CD4-positive, alpha-beta memory T cell (primary cell): ENCODE data around the gene PPP1R12C. TPM values are rescaled to one million over a fixed set of nuclear protein-coding genes. Genes with fewer than 3 reads are reported as not detected.

Experiments used
- CTCF ChIA-PET: fragments of 350-600 bp; sonication (Branson Sonifier 250); formaldehyde crosslinking; loops from one replicate; lab custom pipeline; 2021; ENCODE audit warnings: inconsistent platforms; ENCODE audit not compliant: partially characterized antibody; lab: Charles Lee
- POLR2A ChIA-PET: fragments of 350-600 bp; sonication (Branson Sonifier 250); formaldehyde crosslinking; loops from one replicate; lab custom pipeline; 2021; ENCODE audit not compliant: partially characterized antibody; lab: Charles Lee
- DNase-seq, 5 donors: peaks; one replicate each; pipeline versions ENCODE4 v3.0.0 to v3.0.0-alpha.2; 2020 to 2022; ENCODE audit warnings: mixed read lengths in 1 of 5
- H3K27ac ChIP-seq: one replicate; pipeline ENCODE4 v1.7.0; 2013; ENCODE audit warnings: low read depth, low read length
- H3K27me3 ChIP-seq: 2 replicates; pipeline ENCODE4 v1.7.0; 2013; ENCODE audit warnings: mild to moderate bottlenecking, low read length, moderate library complexity; ENCODE audit not compliant: insufficient read depth
- H3K36me3 ChIP-seq: 2 replicates; pipeline ENCODE4 v1.7.0; 2013; ENCODE audit warnings: mild to moderate bottlenecking, low read length, moderate library complexity; ENCODE audit not compliant: insufficient read depth
- H3K4me1 ChIP-seq: 2 replicates; pipeline ENCODE4 v1.7.0; 2013; ENCODE audit warnings: mild to moderate bottlenecking, low read length, moderate library complexity; ENCODE audit not compliant: insufficient read depth
- H3K4me3 ChIP-seq, 2 donors: one replicate each; pipeline ENCODE4 v1.7.0; 2013; ENCODE audit warnings: low read length in 2 of 2, mild to moderate bottlenecking in 1 of 2
- H3K9me3 ChIP-seq, 2 donors: one replicate each; pipeline ENCODE4 v1.7.0; 2013; ENCODE audit warnings: low read length in 2 of 2, control low read depth in 1 of 2; ENCODE audit not compliant: control insufficient read depth in 1 of 2
- H3K27ac Mint-ChIP-seq, 7 donors: one replicate each; pipeline ENCODE4 v1.8.0; 2020 to 2021; ENCODE audit warnings: mixed read lengths in 7 of 7, mild to moderate bottlenecking in 6 of 7, inconsistent platforms in 3 of 7, moderate library complexity in 3 of 7
- H3K27me3 Mint-ChIP-seq, 2 donors: one replicate each; pipeline ENCODE4 v1.8.0; 2020 to 2021; ENCODE audit warnings: mixed read lengths in 2 of 2
- H3K36me3 Mint-ChIP-seq, 2 donors: one replicate each; pipeline ENCODE4 v1.8.0; 2020 to 2021; ENCODE audit warnings: mixed read lengths in 2 of 2, inconsistent platforms in 1 of 2, mild to moderate bottlenecking in 1 of 2
- H3K4me1 Mint-ChIP-seq, 4 donors: one replicate each; pipeline ENCODE4 v1.8.0; 2020 to 2021; ENCODE audit warnings: mixed read lengths in 4 of 4, mild to moderate bottlenecking in 1 of 4
- H3K4me3 Mint-ChIP-seq, 8 donors: one replicate each; pipeline ENCODE4 v1.8.0; 2020 to 2021; ENCODE audit warnings: mixed read lengths in 8 of 8, mild to moderate bottlenecking in 7 of 8, moderate library complexity in 6 of 8, inconsistent platforms in 3 of 8
- H3K9me3 Mint-ChIP-seq, 8 donors: one replicate each; pipeline ENCODE4 v1.8.0; 2020 to 2021; ENCODE audit warnings: mixed read lengths in 8 of 8, mild to moderate bottlenecking in 5 of 8, inconsistent platforms in 3 of 8, moderate library complexity in 1 of 8
- intact Hi-C: fragments of 100-400 bp; cut with micrococcal nuclease; formaldehyde crosslinking; loops from one replicate; pipeline ENCODE4 v1.15.1; 2023
- polyA plus RNA-seq, 2 donors: library from polyadenylated mRNA; unstranded; fragments of 300-500 nt; fragmentation: Illumina TruSeq; gene quantifications; one replicate each; pipeline ENCODE4 v1.2.3, GENCODE V29; 2021
- total RNA-seq, 2 experiments: library from RNA; stranded (reverse); gene quantifications; one replicate each; pipeline ENCODE4 v1.2.3, GENCODE V29; 2021

Gene PPP1R12C
- total and polyA plus RNA-seq, 4 experiments from 2014 or later: 1.4 to 165 (median 87.1) TPM

GRCh38 chr19:55146078-55146704 lies 28.8 kb upstream of the PPP1R12C start:
- Mint-ChIP-seq H3K4me3 (no peak overlapping the region), H3K4me1 (peaks cover 3 to 6% (median 6%) of the 10 kb centered on the region in 4 donors), H3K9me3 (no peaks in the 10 kb centered on the region), H3K27me3 (peaks cover 29 to 46% of the 10 kb centered on the region in 2 donors), H3K36me3 (no peaks in the 10 kb centered on the region), H3K27ac (no peak overlapping the region)
- peak in 2 of 5 donors; percentile 17 to 28 for DNase-seq
- intact Hi-C loops: no loop called here
- no peak overlapping the region for H3K27ac ChIP-seq
- no peak overlapping the region for H3K4me3 ChIP-seq
- POLR2A ChIA-PET: no interaction called here
- H3K9me3 ChIP-seq: no peaks in the 10 kb centered on the region
- peaks cover 18% of the 10 kb centered on the region for H3K27me3 ChIP-seq
- no peaks in the 10 kb centered on the region for H3K36me3 ChIP-seq
- CTCF ChIA-PET: interaction anchor here (1.5 kb wide), 1 partner anchor 358 kb away, joined by 4 read pairs; no protein-coding TSS in a partner anchor
- peaks cover 3% of the 10 kb centered on the region for H3K4me1 ChIP-seq

DNA sequence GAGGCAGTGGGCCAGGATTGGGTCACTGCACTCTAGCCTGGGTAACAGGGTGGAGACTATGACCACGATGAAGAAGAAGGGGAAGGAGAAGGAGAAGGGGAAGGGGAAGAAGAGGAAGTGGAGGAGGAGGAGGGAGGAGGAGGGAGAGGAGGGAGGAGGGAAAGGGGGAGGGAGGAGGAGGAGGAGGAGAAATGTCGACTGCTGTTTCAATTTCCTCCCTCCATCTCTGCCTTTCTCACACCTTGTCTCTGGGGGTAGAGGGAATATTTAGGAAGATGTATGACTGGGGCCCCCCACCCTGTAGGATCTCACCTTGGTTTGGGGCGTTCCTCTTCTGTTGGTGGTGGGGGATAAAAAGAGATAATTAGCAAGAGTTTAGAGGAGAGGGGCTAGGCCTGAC lies 27.8 kb upstream of the PPP1R12C start:
- no peak overlapping the region for H3K4me3 ChIP-seq
- peaks cover 18% of the 10 kb centered on the region for H3K27me3 ChIP-seq
- H3K4me1 ChIP-seq: peaks cover 3% of the 10 kb centered on the region
- no peak overlapping the region for H3K27ac ChIP-seq
- peaks cover 32 to 48% of the 10 kb centered on the region in 2 donors for H3K27me3 Mint-ChIP-seq
- H3K9me3 Mint-ChIP-seq: no peaks in the 10 kb centered on the region
- no peak overlapping the region for H3K27ac Mint-ChIP-seq
- ChIA-PET POLR2A (no interaction called here), CTCF (no interaction called here)
- peak overlapping the region in 1 of 8 donors; percentile 36 for H3K4me3 Mint-ChIP-seq
- H3K9me3 ChIP-seq: no peaks in the 10 kb centered on the region
- H3K4me1 Mint-ChIP-seq: peaks cover 4 to 8% (median 6%) of the 10 kb centered on the region in 4 donors
- no peaks in the 10 kb centered on the region for H3K36me3 ChIP-seq
- intact Hi-C loops: no loop called here
- DNase-seq: no peak
- H3K36me3 Mint-ChIP-seq: no peaks in the 10 kb centered on the region

GRCh38 chr19:55141696-55142095 lies 24.3 kb upstream of the PPP1R12C start:
- H3K27me3 Mint-ChIP-seq: peaks cover 34% of the 10 kb centered on the region in 2 donors
- H3K36me3 Mint-ChIP-seq: no peaks in the 10 kb centered on the region
- H3K27ac ChIP-seq: no peak overlapping the region
- no peak overlapping the region for H3K27ac Mint-ChIP-seq
- H3K27me3 ChIP-seq: peaks cover 18% of the 10 kb centered on the region
- no peak for DNase-seq
- ChIA-PET CTCF (interaction anchor here (0.7 to 6.1 kb wide), 28 partner anchors 10 to 661 kb away, joined by 3 to 111 read pairs (median 5); partner anchors contain the start of genes DNAAF3, ISOC2 and TMEM238), POLR2A (interaction anchor here (1.1 to 1.9 kb wide), 4 partner anchors 10 to 362 kb away, joined by 3 to 6 read pairs (median 3); partner anchors contain the start of gene TMEM238)
- H3K4me1 Mint-ChIP-seq: peaks cover 3 to 6% (median 4%) of the 10 kb centered on the region in 4 donors
- H3K4me1 ChIP-seq: peaks cover 3% of the 10 kb centered on the region
- no peak overlapping the region for H3K4me3 ChIP-seq
- H3K9me3 Mint-ChIP-seq: no peaks in the 10 kb centered on the region
- H3K36me3 ChIP-seq: no peaks in the 10 kb centered on the region
- no peaks in the 10 kb centered on the region for H3K9me3 ChIP-seq
- no peak overlapping the region for H3K4me3 Mint-ChIP-seq
- intact Hi-C loops: loop anchor here (1.0 to 2.0 kb wide), 3 partner anchors 19 to 489 kb away; no protein-coding TSS in a partner anchor

DNA sequence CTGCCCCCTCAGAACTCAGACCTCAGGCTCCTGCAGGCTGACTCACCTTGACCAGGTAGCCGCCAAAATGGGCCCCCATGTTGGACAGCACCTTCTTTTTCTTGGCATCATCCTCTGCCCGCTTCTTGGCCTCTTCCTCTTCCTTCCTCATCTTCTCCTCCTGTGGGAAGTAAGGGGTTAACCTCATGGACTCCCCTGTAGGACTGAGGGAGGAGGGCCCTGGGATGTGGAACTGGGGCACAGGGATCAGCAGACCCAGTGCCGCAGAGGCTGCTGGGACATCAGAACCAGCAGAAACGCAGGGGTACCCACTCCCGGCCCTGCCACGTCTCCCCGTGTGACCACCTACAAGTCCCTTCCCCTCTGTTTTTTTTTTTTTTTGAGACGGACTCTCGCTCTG lies 20.5 kb upstream of the PPP1R12C start:
- POLR2A ChIA-PET: no interaction called here
- H3K9me3 Mint-ChIP-seq: no peaks in the 10 kb centered on the region
- peaks cover 4% of the 10 kb centered on the region for H3K27me3 ChIP-seq

GRCh38 chr19:55136399-55137102 lies 19.1 kb upstream of the PPP1R12C start:
- Mint-ChIP-seq H3K36me3 (no peaks in the 10 kb centered on the region), H3K27ac (no peak overlapping the region), H3K9me3 (no peaks in the 10 kb centered on the region), H3K4me1 (peaks cover 0 to 4% (median 2%) of the 10 kb centered on the region in 4 donors), H3K4me3 (no peak overlapping the region), H3K27me3 (peaks cover 22 to 26% of the 10 kb centered on the region in 2 donors)
- CTCF ChIA-PET: interaction anchor here (1.3 kb wide), 1 partner anchor 282 kb away, joined by 3 read pairs; no protein-coding TSS in a partner anchor
- H3K27me3 ChIP-seq: peaks cover 6% of the 10 kb centered on the region
- POLR2A ChIA-PET: no interaction called here
- no peak for DNase-seq
- no peak overlapping the region for H3K27ac ChIP-seq
- no peaks in the 10 kb centered on the region for H3K9me3 ChIP-seq
- no peaks in the 10 kb centered on the region for H3K36me3 ChIP-seq
- H3K4me3 ChIP-seq: no peak overlapping the region
- no peaks in the 10 kb centered on the region for H3K4me1 ChIP-seq
- intact Hi-C loops: no loop called here

More for the DNA sequence above, 20.5 kb upstream of the PPP1R12C start:
- intact Hi-C loops: no loop called here
- CTCF ChIA-PET: no interaction called here
- peaks cover 0 to 4% (median 2%) of the 10 kb centered on the region in 4 donors for H3K4me1 Mint-ChIP-seq
- H3K36me3 ChIP-seq: no peaks in the 10 kb centered on the region
- no peak overlapping the region for H3K27ac ChIP-seq
- H3K4me3 ChIP-seq: no peak overlapping the region
- peaks cover 17 to 18% of the 10 kb centered on the region in 2 donors for H3K27me3 Mint-ChIP-seq
- H3K4me1 ChIP-seq: no peaks in the 10 kb centered on the region
- H3K4me3 Mint-ChIP-seq: no peak overlapping the region
- DNase-seq: no peak
- H3K9me3 ChIP-seq: no peaks in the 10 kb centered on the region
- H3K27ac Mint-ChIP-seq: no peak overlapping the region
- H3K36me3 Mint-ChIP-seq: no peaks in the 10 kb centered on the region

- H3K4me3 Mint-ChIP-seq: no peak overlapping the region
Observed at GRCh38 chr19:55134736-55135135, 17.3 kb upstream of the PPP1R12C start.

More at GRCh38 chr19:55134736-55135135, 17.3 kb upstream of the PPP1R12C start:
- Mint-ChIP-seq H3K27ac (no peak overlapping the region), H3K36me3 (no peaks in the 10 kb centered on the region), H3K4me1 (no peaks in the 10 kb centered on the region), H3K9me3 (peaks cover 0 to 1% (median 0%) of the 10 kb centered on the region in 8 donors), H3K27me3 (peaks cover 28 to 31% of the 10 kb centered on the region in 2 donors)
- no peaks in the 10 kb centered on the region for H3K9me3 ChIP-seq
- CTCF ChIA-PET: no interaction called here
- H3K4me1 ChIP-seq: no peaks in the 10 kb centered on the region
- no peaks in the 10 kb centered on the region for H3K36me3 ChIP-seq
- H3K27me3 ChIP-seq: peaks cover 13% of the 10 kb centered on the region
- intact Hi-C loops: no loop called here
- DNase-seq: no peak
- no peak overlapping the region for H3K4me3 ChIP-seq
- POLR2A ChIA-PET: no interaction called here
- H3K27ac ChIP-seq: no peak overlapping the region
